ENCODE measurements around the gene MICU2.

DNA sequence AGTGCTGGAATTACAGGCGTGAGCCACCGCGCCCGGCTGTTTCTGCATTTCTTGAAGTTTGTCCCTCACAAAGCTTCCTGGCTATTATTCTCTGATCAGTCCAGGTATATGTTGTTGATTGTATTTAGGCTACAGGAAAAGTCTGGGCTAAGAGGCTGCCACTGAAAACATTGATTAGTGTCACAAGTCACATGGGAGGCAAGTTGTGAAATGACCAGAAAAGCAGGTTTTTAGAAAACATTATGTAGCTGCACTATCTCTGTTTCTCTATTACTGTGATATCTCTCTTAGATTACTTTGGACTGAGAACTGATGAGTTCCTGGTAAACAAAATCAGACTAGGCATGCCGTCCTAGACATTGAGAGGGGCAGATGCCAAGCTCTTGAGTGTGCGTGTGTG, 128.9 kb downstream of the MICU2 start:
- TF ChIP-seq, protein P1, sequence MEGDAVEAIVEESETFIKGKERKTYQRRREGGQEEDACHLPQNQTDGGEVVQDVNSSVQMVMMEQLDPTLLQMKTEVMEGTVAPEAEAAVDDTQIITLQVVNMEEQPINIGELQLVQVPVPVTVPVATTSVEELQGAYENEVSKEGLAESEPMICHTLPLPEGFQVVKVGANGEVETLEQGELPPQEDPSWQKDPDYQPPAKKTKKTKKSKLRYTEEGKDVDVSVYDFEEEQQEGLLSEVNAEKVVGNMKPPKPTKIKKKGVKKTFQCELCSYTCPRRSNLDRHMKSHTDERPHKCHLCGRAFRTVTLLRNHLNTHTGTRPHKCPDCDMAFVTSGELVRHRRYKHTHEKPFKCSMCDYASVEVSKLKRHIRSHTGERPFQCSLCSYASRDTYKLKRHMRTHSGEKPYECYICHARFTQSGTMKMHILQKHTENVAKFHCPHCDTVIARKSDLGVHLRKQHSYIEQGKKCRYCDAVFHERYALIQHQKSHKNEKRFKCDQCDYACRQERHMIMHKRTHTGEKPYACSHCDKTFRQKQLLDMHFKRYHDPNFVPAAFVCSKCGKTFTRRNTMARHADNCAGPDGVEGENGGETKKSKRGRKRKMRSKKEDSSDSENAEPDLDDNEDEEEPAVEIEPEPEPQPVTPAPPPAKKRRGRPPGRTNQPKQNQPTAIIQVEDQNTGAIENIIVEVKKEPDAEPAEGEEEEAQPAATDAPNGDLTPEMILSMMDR (conservative IDR thresholded peaks at IDR 0.05; ENCODE audit: low read depth, low read length): no peak
- TF ChIP-seq EZH2 (IDR thresholded peaks at IDR 0.05; ENCODE audit: borderline replicate concordance, low read depth, low read length, poor library complexity, severe bottlenecking): no peak

All from A673 (cell line).